Esophagus muscularis mucosa (tissue), 4 donors: ENCODE data around the gene MRPL39. TPM values are rescaled to one million over a fixed set of nuclear protein-coding genes. Genes with fewer than 3 reads are reported as not detected.

ENCODE experiments used
- DNase-seq: peaks from one replicate; pipeline ENCODE4 v3.0.0-alpha.2; 2017; ENCODE audit errors: extremely low spot score
- H3K27ac ChIP-seq, 4 donors: fragments of 200-600 bp; sonication (generic); replicated peaks in 1 of 4; 1 replicate in 3 of 4; 2 replicates in 1 of 4; pipeline ENCODE4 v1.5.1; 2016 to 2019; ENCODE audit warnings: mild to moderate bottlenecking in 1 of 4
- H3K27me3 ChIP-seq, 4 donors: fragments of 200-600 bp; sonication (generic); one replicate each; pipeline versions ENCODE4 v1.5.1 to v1.6.0; 2016 to 2019
- H3K36me3 ChIP-seq, 4 donors: fragments of 200-600 bp; sonication (generic); one replicate each; pipeline ENCODE4 v1.5.1; 2016 to 2019
- H3K4me1 ChIP-seq, 4 donors: fragments of 200-600 bp; sonication (generic); one replicate each; pipeline ENCODE4 v1.5.1; 2016 to 2019
- H3K4me3 ChIP-seq, 4 donors: fragments of 200-600 bp; sonication (generic); 1 replicate in 2 of 4; 2 replicates in 2 of 4; pipeline ENCODE4 v1.5.1; 2016 to 2019; ENCODE audit warnings: mild to moderate bottlenecking in 4 of 4, moderate library complexity in 1 of 4
- H3K9me3 ChIP-seq, 4 donors: fragments of 200-600 bp; sonication (generic); 1 replicate in 3 of 4; 2 replicates in 1 of 4; pipeline ENCODE4 v1.5.1; 2016 to 2019
- CTCF ChIP-seq, 3 experiments: fragments of 200-600 bp in 2 of 3; fragments of 450-650 bp in 1 of 3; sonication (generic) in 2 of 3; IDR thresholded peaks; one replicate each; pipeline ENCODE4 v1.5.1; 2017 to 2019; ENCODE audit warnings: antibody characterized with exemption in 3 of 3, mild to moderate bottlenecking in 2 of 3, moderate library complexity in 1 of 3
- EP300 ChIP-seq: sonication (generic); formaldehyde crosslinking; IDR thresholded peaks from one replicate; pipeline ENCODE4 v1.6.1; 2017; ENCODE audit warnings: antibody characterized with exemption
- POLR2A ChIP-seq: fragments of 450-650 bp; IDR thresholded peaks from one replicate; pipeline ENCODE4 v1.6.1; 2017; ENCODE audit warnings: antibody characterized with exemption, moderate library complexity, mild to moderate bottlenecking, low read depth
- POLR2AphosphoS5 ChIP-seq, 2 donors: sonication (generic); formaldehyde crosslinking; IDR thresholded peaks; one replicate each; pipeline ENCODE4 v1.6.1; 2017; ENCODE audit warnings: antibody characterized with exemption in 2 of 2
- WGBS: methylation state at CpG from one replicate; pipeline ENCODE4 v1.1.5; 2018; 5-methylcytosine and 5-hydroxymethylcytosine counted together
- intact Hi-C: fragments of 100-400 bp; cut with DNase I; formaldehyde crosslinking; loops from one replicate; pipeline ENCODE4 v1.15.1; 2023
- total RNA-seq, 4 donors: library from RNA; depleted of rRNA; stranded (reverse); fragments of >200 nt; gene quantifications; one replicate each; pipeline versions ENCODE4 v1.1.0 to v1.2.1, GENCODE V29; 2016

Gene MRPL39
- 10 to 100 TPM; 22.0 to 31.8 (median 27.4) TPM for total RNA-seq

DNA sequence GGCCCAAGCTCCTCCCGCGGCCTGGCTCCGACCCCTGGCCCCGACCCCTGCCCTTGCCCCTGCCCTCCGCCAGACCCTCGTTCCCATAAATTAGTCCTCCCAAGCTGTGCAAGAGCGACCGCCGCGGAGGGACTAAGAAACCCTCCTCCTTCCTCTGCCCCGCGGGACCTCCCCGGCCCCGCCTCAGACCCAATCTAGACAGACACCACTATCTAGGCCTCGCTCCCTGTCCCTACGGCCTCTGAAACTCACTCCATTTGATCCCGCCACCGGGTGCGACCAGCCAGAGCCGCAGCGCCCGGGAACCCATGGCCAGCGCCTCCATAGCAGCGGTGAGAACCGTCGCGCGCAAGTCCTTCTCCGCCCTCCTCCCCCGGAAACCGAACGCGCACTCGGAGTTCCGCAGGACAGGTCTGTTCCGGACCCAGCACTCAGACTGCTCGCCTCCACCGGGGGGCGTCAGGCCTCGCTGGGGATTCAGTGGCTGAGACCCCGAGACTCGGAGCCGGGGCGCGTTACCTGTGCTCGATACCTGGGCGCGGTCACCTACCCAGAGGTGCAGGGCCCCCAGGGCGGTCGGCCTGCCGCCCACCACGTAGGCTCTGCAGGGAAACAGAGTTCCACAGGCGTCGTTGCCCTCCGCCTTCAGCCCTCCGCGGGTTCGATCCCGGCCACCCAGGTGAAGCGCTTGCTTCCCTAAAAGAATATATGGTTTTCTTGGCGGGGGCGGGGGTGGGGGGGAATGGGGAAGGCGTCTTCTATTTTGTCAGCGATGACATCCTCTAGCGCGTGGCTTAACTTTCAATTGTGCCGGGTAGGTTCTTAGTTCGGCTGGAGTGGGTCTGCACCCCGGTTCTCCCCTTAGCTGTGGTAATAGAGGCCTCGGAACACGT lies at the start of gene MRPL39:
MRPL39 (minus strand) TSS at position 331 of the 893 bp plus-strand sequence; CDS start at position 325, 6 bp downstream.
- no peaks in the 10 kb centered on the region for H3K9me3 ChIP-seq
- intact Hi-C loops = loop anchor here (1.0 to 2.0 kb wide), 2 partner anchors 31 to 101 kb away; partner anchors contain the start of gene JAM2
- peak; percentile 44 to 76 for TF ChIP-seq POLR2AphosphoS5 (IDR thresholded peaks at IDR 0.05)
- TF ChIP-seq EP300 = no peak
- peak; percentile 44 to 59 (median 54) for TF ChIP-seq CTCF (IDR thresholded peaks at IDR 0.05)
- H3K27ac ChIP-seq = peak within 1 kb of the TSS; percentile 77 to 88 (median 83)
- H3K27me3 ChIP-seq = no peaks in the 10 kb centered on the region
- peak; percentile 95 for DNase-seq
- peaks cover 5 to 35% (median 28%) of the 10 kb centered on the region in 4 donors for H3K36me3 ChIP-seq
- peaks cover 13 to 55% (median 37%) of the 10 kb centered on the region in 4 donors for H3K4me1 ChIP-seq
- under 1% methylated on average over 35 of the region's 71 CpGs for WGBS
- peak within 1 kb of the TSS; percentile 65 to 93 (median 82) for H3K4me3 ChIP-seq

DNA sequence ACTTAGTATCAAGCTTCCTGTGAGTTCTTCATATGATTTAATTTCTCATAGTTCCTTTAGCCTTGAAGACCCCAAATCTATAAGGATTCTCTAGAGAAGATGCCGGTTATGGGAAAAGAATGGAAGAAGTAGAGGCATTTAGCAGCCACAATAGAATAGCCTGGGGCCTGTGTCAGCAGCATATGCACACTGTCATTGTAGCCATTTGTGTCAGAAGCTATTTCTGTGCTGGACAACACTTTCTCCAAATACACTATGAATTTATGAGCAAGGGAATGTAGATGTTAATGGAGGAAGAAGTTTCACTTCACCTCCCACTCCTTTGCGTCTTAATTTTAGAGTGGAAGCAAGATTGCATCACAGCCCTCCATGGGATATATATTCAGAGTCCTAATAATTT lies 49.1 kb upstream of the MRPL39 start:
- WGBS = 79% methylated on average over 2 of the region's 2 CpGs
- Histone ChIP-seq H3K36me3 (no peaks in the 10 kb centered on the region), H3K9me3 (peaks cover 0 to 5% (median 1%) of the 10 kb centered on the region in 4 donors), H3K4me1 (peaks cover 4 to 11% (median 7%) of the 10 kb centered on the region in 4 donors), H3K4me3 (no peak overlapping the region), H3K27ac (no peak overlapping the region), H3K27me3 (no peaks in the 10 kb centered on the region)
- intact Hi-C loops = no loop called here
- no peak for TF ChIP-seq POLR2AphosphoS5 (IDR thresholded peaks at IDR 0.05)
- no peak for DNase-seq

DNA sequence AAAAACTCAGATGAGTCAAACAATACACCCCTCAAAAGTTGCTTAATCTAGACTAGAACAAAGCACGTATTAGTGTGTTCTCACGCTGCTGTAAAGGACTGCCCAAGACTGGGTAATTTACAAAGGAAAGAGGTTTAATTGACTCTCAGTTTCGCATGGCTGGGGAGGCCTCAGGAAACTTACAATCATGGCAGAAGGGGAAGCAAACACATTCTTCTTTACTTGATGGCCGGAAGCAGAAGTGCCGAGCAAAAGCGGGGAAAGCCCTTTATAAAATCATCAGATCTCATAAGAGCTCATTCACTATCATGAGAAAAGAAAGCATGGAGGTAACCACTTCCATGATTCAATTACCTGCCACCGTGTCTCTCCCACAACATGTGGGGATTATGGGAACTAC lies 41.9 kb upstream of the MRPL39 start:
- intact Hi-C loops = no loop called here

DNA sequence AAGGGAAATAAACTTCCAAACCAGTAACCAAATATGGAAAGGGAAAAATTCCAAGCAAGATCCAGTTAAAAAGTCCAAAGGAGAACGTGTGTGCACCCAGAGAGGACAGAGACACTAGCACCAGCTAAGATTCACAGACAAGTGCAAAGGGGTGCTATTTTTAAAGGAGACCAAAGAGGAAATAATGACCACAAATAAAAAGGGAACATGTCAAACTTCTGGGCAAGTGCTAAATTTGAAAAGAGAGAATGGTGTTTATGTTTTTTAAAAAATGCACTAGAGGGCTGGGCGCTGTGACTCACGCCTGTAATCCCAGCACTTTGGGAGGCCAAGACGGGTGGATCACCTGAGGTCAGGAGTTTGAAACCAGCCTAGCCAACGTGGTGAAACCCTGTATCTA lies 40.4 kb upstream of the MRPL39 start:
- no peak for DNase-seq
- H3K27me3 ChIP-seq = no peaks in the 10 kb centered on the region
- intact Hi-C loops = no loop called here
- peak in 1 of 2 donors; percentile 21 for TF ChIP-seq POLR2AphosphoS5 (IDR thresholded peaks at IDR 0.05)
- TF ChIP-seq EP300 = no peak
- H3K36me3 ChIP-seq = no peaks in the 10 kb centered on the region
- H3K4me3 ChIP-seq = no peak overlapping the region
- peaks cover 0 to 35% (median 29%) of the 10 kb centered on the region in 4 donors for H3K4me1 ChIP-seq
- peak overlapping the region; percentile 37 to 56 (median 44) for H3K27ac ChIP-seq
- 47% methylated on average over 5 of the region's 5 CpGs for WGBS
- no peaks in the 10 kb centered on the region for H3K9me3 ChIP-seq

More for the DNA sequence above, 41.9 kb upstream of the MRPL39 start:
- no peaks in the 10 kb centered on the region for H3K36me3 ChIP-seq
- TF ChIP-seq EP300 = no peak
- TF ChIP-seq POLR2AphosphoS5 (IDR thresholded peaks at IDR 0.05) = no peak
- no peak for TF ChIP-seq CTCF (IDR thresholded peaks at IDR 0.05)
- no peak for TF ChIP-seq POLR2A
- DNase-seq = no peak
- 85% methylated on average over 7 of the region's 7 CpGs for WGBS
- H3K4me3 ChIP-seq = no peak overlapping the region
- peaks cover 0 to 32% (median 29%) of the 10 kb centered on the region in 4 donors for H3K4me1 ChIP-seq
- no peaks in the 10 kb centered on the region for H3K27me3 ChIP-seq
- no peak overlapping the region for H3K27ac ChIP-seq
- no peaks in the 10 kb centered on the region for H3K9me3 ChIP-seq

DNA sequence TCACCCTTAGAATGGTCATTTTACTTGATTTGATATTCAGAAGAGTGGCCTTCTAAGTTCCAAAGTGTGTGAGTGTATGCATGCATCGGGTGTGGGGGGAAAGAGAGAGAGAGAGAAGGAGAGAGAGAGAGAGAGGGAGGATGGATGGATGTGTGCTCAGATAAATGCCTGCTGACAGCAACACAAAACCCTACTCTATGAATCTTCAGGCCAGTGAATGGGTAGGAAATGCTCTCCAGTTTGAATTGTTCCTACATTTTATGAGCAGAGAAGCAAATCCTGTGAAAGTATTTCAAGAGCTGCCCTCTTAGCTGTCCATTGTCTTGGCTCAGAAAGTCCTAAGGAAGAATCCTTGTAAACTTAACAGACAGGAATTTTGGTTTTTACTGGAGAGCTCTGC lies 39.2 kb upstream of the MRPL39 start:
- TF ChIP-seq POLR2A (no peak), CTCF (IDR thresholded peaks at IDR 0.05) (no peak), EP300 (no peak), POLR2AphosphoS5 (IDR thresholded peaks at IDR 0.05) (no peak)
- DNase-seq = no peak
- no peak overlapping the region for H3K4me3 ChIP-seq
- 81% methylated on average over 1 of the region's 1 CpG for WGBS
- no peaks in the 10 kb centered on the region for H3K9me3 ChIP-seq
- no peaks in the 10 kb centered on the region for H3K36me3 ChIP-seq
- intact Hi-C loops = no loop called here
- no peaks in the 10 kb centered on the region for H3K27me3 ChIP-seq
- H3K4me1 ChIP-seq = peaks cover 0 to 45% (median 31%) of the 10 kb centered on the region in 4 donors
- peak overlapping the region in 3 of 4 donors; percentile 42 to 59 (median 56) for H3K27ac ChIP-seq
